Right kidney (tissue), 1 donor: ENCODE measurements around the gene SEMA3D.
A peak's percentile ranks its signal among the peaks of the same experiment; 100 is the strongest.

ENCODE experiments used
- DNase-seq: peaks from one replicate; pipeline ENCODE4 v3.0.0-alpha.2; 2016

Gene SEMA3D

DNA sequence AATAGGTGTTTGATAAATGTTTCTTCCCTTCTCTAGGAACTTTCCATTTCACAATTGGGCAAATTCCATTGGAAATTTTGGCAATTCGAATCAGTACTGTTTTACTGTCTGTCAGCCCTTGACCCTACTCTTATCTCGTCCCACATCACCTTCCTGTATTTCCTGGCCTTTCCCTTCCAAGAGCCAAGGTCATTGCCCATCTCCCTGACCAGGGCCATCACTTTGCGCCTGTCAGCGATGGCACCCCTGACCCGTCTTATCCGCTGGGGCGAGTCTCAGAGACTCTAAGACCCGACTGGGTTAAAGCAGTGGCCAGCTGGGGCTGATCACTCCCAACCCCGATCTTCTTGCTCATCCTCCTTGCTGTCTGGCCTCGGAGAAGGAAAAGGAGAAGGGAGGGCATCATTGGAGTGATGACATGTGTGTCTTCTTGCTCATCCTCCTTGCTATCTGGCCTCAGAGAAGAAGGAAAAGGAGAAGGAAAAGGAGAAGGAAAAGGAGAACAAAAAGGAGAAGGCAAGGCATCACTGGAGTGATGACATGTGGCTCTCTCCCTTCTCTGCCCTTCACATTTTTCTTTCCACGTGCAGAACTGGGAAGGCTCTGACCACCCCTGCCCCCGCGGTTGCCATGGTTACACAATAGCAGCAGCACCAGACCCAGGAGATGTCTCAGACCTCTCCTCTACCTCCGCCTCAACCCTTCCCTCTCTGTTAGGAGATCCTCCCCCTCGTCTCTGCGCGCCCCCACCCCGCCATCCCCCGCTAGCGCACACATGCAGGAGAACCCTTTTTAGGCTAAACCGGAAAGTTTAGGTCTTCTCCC is 2.0 kb downstream of the SEMA3D start:
- DNase-seq = peak; percentile 39

GRCh38 chr7:85183296-85183695 is 3.6 kb downstream of the SEMA3D start:
- DNase-seq = no peak

GRCh38 chr7:85178531-85179298 is 8.1 kb downstream of the SEMA3D start:
- no peak for DNase-seq

DNA sequence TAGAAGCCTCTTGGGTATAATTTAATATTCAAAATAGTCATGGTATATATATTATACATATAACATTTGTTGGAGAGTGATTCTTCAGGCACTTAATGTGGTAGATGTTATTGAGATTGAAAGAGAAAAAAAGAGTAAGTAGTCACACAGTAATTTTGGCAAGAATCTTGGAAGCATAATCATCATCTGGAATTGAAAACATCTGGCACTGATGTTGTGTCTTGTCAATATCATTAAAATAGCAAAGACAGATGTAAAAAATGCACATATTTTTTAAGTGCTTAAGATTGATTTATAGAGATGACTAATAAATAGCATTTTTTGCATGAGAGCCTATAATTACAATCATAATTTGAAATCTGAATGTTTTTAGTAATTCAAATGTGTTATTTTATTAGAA is 9.5 kb downstream of the SEMA3D start:
- no peak for DNase-seq

DNA sequence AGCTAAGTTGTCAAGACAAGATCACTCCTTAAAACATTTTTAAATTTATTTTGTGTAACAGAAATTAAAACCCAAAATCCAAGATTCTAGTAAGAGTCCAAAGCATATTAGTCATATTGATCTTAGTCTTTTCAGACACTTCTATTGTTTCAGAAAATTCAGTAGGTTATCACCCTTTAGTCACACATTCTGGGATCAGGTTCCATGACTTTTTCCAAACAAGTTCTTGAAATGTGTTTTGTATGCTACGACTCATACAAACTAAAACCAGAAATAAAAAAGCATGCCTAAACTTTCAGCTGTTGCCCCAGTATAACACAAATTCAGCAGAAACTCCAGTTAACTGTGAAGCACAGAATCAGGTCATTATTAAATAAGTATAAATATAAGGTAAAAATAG is 10.7 kb downstream of the SEMA3D start:
- no peak for DNase-seq

- no peak for DNase-seq
Observed at GRCh38 chr7:85175217-85175616, 11.6 kb downstream of the SEMA3D start.

DNA sequence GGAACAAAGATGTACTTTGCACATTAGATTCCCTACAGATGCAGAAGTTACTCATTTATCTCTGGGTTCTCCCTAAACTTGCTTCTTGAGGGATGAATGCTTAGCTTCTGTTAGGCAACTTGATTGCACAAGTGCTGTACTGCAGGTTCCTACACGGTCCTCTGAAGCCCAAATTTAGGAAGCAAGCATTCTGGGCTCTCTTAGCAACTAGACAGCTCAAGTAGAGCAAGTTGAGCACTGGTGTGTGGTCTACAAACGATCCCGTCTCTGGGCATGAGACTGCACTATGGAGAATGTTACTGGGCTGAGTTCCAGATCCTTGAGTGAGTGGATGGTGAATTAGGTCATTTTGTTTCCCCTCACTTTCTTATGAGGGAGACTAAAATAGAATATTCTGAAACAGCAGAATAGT is 14.3 kb downstream of the SEMA3D start:
- no peak for DNase-seq

- DNase-seq = no peak
Observed at GRCh38 chr7:85167636-85168035, 19.2 kb downstream of the SEMA3D start.

DNA sequence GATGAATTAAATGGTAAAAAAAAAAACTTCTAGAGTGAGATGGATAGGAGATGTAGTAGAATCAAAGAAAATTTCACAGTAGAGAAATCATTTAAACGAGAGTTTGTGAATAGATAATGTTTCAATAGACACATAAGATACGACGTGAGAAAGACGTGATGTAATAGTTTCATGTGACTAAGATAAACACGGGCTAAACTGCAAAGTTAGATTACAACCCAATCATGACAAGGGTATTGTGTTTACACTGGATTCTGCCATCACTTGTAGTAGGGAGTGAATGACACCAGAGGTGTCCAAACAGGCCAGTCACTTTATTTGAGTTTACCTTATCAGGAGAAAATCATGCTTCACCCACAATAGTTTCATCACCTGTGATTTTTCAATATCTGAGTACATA is 21.6 kb downstream of the SEMA3D start:
- DNase-seq = no peak

- DNase-seq = no peak
Observed at GRCh38 chr7:85164376-85164775, 22.5 kb downstream of the SEMA3D start.

- no peak for DNase-seq
Observed at GRCh38 chr7:85162721-85163120, 24.1 kb downstream of the SEMA3D start.

DNA sequence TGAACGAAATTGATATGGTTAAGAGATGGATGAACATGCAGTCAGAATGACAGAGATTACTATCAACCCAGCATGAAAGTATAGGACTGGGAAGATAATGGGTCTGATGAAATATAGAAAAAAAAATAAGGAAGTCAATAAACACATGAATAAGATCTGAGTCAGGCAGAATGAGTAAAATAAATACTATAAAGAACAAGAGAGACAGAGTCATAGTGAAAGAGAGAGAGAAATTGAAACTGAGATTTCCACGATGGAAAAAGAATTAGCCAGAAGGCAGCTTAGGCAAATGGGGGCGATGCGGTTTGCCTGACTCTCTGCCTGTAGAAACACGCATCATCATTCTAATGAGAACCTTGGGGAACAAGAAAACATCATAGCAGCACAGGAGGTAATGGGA is 26.6 kb downstream of the SEMA3D start:
- DNase-seq = no peak

DNA sequence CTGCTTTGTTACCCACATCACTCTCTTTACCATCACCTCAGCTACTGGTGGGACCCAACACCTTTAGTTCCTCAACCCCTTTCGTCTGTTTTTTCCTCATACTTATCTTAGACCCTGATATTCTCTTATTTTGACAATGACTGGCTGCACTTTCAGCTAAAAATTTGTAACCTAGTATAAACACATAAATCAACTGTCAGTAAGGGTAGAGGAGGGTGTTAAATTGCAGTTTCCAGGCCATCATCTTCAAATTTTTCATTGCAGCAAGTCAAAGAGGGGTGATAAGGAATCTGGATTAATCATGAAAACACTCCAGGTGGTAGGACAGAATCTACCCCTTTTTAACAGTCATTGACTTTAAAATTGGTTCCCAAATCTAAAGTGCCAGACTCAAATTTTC is 27.9 kb downstream of the SEMA3D start:
- DNase-seq = no peak

GRCh38 chr7:85156661-85157208 is 30.1 kb downstream of the SEMA3D start:
- DNase-seq = no peak

- DNase-seq = no peak
Observed at GRCh38 chr7:85154282-85154937, 32.4 kb downstream of the SEMA3D start.

GRCh38 chr7:85153715-85154114 is 33.1 kb downstream of the SEMA3D start:
- DNase-seq = no peak

- no peak for DNase-seq
Observed at GRCh38 chr7:85150624-85151023, 36.2 kb downstream of the SEMA3D start.

GRCh38 chr7:85144771-85145170 is 42.1 kb downstream of the SEMA3D start:
- no peak for DNase-seq

DNA sequence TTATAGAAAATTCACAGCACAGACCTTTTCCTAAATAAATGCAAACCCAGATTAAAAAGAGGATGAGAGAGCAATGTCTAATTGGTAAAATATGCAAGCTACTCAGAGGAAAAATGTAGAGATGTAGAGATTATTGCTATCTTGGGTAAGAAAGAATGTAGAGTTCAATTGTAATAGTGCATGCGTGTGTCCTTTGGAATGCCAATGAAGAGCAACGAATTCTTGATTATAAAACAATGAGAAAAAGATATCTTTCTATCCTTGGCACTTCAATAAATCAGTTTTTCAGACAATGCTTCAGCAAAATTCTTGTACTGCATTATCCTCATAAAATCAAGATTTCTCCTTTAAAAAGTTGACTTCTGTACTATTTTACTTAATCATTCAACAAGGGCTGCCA is 50.9 kb downstream of the SEMA3D start:
- DNase-seq = no peak

DNA sequence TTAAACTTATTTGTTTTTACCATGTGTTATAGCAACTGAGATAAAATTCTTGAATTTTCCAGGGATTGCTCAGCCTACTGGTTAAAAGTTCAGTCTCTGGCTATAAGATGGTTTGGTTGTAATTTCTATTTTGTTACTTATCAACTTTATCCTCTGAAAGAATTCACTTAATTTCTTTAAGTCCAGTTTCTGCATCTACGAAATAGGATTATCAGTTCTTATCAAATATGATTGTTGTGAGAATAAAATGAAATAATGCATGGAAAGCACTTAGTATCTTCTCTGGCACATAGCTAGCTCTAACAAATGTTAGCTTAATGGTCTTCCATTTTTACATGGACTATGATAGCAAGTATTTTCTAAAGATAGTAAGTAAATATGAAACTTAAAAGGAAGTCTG is 53.3 kb downstream of the SEMA3D start:
- DNase-seq = no peak

DNA sequence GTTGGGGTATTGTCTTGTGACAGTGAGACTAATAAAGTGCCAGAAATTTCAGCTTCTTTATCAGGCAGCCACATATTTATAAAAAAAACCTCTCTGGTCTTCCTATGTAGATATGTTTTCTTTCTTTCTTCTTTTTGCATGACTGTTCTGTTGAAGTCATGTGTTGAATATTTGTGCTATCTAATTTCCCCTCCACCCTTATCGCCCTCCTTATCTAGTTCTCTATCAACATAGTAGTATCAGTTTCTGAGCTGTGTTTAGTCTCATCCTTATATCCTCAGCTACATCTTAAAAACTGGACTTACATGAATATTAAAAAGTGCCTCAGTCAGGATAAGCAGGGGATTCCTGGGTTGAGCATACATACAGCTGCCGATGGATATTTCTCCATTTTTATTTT is 53.9 kb downstream of the SEMA3D start:
- no peak for DNase-seq

- no peak for DNase-seq
Observed at GRCh38 chr7:85130702-85131101, 56.2 kb downstream of the SEMA3D start.

GRCh38 chr7:85126383-85126782 is 60.5 kb downstream of the SEMA3D start:
- DNase-seq = no peak
